Stimulated activated CD8-positive, alpha-beta memory T cell treated with anti-CD3 and anti-CD28 coated beads, Interleukin-12 subunit alpha, Interleukin-12 subunit beta, amount 100 ng/mL, for 24 hours (primary cell): ENCODE data around the gene GTF2I.
"Not testable (repeated sequence)": the region's sequence is repeated elsewhere in the genome, so short reads cannot be mapped to it uniquely, and the experiment has no call there.

Experiments
- DNase-seq: peaks from one replicate; pipeline ENCODE4 v3.0.0-alpha.2; 2020; ENCODE audit errors: extremely low read depth

GTF2I gene

DNA sequence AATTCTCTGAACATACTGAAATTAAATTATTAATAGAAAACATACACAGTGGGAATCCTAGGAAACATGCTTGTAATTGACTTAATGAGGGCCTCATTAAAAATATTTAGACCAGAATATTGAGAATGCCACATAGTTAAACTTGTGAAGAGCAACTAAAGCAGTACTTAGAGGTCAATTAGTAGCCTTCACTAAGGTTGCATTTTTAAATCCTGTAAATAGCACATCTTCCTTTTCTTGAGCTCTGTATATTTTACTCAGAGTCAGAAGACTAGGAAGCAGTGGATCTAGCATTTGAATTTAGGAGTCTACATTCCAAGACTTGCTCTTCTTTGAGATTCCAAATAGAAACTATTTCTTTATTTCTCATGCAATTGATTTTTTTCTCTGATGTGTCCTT is 56.0 kb downstream of the GTF2I start:
- DNase-seq, result no peak

DNA sequence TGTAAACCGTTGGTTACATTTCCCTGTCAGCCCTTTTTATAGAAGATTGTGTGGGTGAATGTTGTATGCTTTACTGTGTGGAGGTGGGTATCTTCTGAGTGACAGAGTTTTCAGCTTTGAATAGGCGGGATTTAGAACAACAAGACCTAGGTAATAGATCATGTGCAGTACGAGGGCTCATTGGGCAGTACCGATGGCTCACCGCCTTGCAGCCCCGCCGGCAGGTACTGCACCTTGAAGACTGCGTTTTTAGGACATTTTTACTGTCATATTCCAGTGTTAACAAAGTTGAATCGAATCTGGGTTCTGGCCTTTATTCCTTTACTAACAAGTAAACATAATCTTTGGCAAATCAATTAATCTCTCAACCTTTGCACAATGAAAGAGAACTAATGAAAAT is 60.4 kb downstream of the GTF2I start:
- no peak for DNase-seq

DNA sequence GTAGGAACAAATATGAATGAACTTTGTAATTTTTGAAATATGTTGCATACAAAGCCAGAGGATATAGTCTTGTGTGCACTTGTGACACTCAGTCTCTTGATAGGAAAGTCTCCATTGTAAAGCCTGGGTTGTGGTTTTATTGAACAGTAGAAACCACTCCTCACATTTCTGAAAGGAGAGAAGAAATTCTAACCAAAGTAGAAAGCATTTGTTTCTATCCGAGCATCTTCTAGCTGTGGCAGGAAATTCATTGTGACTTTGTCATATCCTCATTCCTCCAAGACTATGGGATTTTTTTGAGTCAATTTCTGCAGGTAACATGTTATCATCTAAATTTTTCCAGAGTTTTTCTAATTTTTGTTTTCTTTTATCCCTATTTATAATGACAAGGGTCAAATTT is 60.8 kb downstream of the GTF2I start:
- no peak for DNase-seq

DNA sequence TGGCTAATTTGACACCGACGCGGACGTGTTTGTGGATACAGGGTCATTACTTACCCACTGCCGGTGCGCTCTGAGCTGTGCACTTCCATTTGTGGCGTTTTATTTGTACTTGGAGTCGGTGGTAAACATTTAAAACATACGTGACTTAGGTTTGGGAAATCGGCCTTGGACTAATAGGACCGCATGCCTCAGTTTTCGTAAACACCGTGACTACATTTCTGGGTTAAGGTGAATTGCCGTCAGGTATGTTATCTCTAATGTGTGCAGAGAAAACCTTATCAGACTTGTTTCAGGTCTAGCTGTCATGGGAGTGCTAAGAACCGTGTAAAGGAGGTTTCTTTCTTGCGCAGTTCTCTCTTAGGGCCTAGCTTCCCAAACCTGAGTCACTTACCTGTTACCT is 64.6 kb downstream of the GTF2I start:
- no peak for DNase-seq

DNA sequence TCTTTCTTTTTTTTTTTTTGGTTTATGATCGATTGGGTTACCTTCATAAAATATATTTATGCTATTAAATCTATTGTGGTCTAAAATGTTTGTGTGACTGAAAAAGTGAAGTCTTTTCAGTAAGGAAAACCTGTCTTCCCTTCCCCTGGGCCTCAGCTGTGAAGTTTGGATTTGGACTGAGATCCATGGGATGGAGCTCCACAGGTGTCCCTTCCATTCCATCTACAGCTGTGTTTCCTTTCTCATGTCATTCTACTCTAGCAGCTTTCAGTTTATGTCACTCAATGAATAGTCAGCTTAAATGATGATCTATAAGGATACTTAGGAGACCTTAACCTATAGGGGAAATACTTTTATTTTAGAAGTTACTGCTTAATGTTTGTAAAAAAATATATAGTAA is 68.3 kb downstream of the GTF2I start:
- no peak for DNase-seq

DNA sequence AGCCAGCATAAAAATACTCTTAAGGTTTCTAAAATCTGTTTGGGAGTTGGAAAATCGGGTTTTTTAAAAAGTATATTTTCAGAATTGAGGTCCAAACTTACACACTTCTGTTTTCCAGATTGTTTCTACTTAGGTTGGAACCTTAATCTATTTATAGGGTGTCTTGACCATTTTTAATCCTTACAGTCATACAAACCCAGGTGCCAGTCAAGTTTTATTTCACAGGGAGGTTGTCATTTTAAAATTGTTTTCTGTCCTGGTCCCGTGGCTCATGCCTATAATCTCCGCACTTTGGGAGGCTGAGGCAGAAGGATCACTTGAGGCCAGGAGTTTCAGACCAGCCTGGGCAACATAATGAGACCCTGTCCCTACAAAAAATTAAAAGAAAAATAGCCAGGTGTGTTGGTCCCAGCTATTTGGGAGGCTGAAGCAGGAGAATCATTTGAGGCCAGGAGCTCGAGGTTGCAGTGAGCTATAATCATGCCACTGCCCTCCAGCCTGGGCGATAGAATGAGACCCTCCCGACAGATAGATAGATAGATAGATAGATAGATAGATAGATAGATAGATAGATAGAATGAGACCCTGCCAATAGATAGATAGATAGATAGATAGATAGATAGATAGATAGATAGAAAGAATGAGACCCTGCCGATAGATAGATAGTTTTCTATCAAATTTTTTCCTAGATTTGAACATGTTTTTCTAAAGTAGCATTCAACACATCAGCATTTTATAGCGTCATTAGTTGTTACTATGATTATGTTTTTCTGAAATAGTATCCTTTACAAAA is 69.0 kb downstream of the GTF2I start:
- no peak for DNase-seq

DNA sequence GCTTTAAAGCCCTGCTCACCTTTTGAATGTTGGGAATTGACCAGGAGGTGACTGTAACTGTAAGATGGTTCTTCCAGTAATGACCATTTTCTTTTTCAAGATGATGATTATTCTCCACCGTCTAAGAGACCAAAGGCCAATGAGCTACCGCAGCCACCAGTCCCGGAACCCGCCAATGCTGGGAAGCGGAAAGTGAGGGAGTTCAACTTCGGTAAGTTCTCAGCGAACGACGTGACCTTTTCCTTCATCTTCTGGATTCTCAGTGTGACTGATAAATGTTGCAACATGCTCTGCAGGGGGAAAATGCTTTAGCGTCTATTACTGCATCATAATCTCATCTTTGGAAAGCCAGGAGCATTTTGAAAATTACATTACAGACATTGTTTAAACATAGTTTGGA is 71.2 kb downstream of the GTF2I start:
- not testable (repeated sequence) for DNase-seq

DNA sequence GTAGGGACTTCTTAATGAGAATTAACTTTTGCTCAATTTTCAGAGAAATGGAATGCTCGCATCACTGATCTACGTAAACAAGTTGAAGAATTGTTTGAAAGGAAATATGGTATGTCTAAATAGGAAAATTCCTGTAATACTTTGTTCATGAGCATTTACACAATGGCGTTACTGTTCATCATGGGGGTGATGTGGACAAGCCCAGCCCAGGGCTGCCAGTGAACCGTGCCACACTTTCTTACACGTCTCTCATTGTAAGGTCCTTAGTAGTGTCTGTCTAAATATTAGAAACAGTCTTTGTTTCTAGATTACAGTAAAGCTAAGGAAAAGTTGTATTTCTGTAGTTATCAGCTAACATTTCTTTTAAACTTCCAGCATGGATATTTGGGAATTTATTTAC is 72.7 kb downstream of the GTF2I start:
- DNase-seq, result not testable (repeated sequence)

DNA sequence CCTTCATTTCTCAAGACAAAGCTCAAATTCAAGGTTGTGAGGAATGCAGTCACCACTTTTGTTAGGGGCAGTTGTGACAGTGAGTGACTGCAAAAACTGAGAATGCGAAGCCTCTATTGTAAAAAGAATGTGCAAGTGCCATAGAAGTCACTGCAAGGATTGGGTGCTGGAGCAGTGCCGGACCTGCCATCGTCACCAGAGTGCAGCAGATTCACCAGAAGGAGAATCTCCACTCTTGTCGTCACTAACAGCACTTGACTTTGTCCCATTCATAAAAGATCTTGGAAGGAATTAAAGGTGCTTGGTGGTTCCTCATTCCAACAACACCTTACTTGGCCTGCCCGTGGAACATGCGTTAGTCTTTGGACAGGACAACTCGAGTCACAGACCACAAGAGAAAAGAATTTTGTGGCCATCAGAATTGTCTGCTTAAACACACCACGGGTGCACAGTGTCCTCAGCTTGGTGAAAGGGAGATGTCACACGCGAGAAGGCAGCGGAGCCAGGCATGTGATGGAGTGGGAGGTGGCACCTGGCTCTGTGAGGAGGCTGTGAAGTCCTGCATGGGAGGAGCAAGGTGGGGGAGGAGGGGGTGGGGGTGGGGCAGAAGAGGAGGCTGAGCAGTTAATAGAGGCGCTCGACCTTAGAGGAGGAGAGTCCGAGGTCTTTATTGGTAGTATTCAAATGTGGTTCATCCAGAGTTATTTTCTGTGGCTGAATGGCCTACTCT is 82.6 kb downstream of the GTF2I start:
- not testable (repeated sequence) for DNase-seq

DNA sequence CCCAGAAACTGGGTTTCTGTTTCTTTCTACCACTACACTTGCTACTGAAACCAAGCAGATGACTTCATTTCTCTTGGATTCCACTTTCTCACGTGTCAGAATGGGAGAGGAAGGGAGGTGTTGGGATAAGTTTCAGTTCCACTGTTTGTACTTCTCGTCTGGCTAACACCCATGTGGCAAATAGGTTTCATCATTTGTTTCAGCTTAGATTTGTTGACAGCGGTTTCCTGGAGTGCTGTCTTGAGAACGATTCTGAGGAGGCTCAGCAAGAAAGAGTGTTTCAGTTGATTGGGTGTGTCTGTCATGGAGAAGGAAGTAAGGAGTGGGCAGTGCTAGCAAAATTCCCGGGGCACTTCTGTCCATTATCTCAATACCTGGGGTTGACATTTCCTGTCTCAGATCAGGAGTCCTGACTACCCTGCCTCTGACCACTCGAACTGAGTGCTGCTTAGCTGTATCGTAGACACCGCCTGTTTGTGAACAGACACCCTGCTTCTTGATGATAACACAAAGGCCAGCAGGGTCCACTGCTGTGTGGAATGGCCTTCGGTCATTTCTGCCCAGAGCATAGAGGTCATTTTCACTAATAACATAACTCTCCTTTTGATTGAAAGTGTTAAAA is 86.5 kb downstream of the GTF2I start:
- DNase-seq, result not testable (repeated sequence)

DNA sequence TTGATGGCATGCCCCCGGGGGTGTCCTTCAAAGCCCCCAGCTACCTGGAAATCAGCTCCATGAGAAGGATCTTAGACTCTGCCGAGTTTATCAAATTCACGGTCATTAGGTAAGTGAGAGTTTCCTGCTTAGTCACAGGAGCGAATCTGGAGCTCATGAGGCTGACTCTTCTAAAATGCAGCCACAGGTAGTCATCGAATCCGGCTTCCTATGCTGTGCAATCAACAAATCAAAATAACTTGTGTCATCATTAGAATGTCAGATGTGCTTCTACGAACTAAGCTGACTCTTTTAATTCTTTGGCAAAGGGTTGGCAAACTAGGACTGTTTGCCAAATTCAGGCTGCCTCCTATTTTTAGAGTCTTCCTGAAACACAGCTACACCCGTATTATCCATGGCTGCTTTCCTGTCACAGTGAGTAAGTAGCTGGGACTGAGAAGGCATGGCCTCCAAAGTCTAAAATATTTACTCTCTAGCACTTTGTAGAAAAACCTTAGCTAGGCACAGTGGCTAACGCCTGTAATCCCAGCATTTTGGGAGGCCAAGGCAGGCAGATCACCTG is 96.5 kb downstream of the GTF2I start:
- DNase-seq, result not testable (repeated sequence)

DNA sequence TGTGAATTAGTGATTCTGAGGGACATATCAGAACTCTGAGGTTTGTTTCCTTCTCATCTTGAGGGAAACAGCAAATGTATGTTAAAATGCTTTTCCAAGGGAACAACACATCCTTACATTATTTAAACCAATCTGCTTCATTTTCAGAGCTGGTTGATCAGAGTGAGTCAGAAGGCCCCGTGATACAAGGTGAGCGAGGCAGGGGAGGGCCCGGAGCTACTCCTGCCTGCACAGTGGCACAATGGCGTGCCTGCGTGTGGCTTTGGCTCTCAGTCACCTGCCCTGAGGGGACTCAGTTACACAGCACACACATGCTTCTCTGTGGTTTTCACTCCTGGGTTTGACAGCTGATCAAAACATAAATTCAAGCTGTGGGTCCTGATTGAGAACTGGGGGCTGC is 99.2 kb downstream of the GTF2I start:
- DNase-seq, result not testable (repeated sequence)

DNA sequence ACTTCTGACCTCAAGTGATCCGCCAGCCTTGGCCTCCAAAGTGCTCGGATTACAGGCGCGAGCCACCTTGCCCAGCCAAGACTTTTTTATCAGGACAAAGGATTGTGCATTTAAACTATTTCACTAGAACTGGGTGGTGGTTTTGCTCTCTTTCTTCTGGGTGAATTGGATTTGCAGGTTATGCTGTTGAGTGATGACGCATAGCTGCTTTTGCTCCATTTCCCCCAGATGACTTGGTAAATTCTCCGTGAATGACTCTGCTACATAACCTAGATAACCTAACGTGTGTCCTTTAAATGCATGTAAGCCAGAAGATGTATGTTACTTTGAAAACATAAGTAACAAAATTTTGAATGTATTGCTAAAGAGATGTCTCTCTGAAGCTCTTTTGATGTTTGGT is 100.8 kb downstream of the GTF2I start:
- DNase-seq, result not testable (repeated sequence)

DNA sequence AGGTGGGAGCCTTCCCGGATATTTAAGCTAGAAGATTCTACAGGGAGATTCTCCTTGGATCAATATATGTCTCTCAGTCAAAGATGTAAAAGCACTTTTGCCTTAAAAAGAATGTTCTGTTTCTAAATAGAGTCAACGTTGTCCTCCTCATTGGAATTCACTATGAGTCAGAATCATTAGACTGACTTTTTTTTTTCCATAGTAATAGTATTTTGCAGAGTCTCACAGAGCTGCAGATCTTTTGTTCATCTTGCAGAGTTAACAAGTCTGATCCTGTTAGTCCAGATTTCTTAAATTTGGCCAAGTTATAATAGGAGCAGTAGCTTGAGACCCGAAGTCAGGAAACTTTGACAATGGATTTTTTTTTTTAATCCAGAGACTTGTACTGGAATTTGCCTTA is 101.5 kb downstream of the GTF2I start:
- not testable (repeated sequence) for DNase-seq

DNA sequence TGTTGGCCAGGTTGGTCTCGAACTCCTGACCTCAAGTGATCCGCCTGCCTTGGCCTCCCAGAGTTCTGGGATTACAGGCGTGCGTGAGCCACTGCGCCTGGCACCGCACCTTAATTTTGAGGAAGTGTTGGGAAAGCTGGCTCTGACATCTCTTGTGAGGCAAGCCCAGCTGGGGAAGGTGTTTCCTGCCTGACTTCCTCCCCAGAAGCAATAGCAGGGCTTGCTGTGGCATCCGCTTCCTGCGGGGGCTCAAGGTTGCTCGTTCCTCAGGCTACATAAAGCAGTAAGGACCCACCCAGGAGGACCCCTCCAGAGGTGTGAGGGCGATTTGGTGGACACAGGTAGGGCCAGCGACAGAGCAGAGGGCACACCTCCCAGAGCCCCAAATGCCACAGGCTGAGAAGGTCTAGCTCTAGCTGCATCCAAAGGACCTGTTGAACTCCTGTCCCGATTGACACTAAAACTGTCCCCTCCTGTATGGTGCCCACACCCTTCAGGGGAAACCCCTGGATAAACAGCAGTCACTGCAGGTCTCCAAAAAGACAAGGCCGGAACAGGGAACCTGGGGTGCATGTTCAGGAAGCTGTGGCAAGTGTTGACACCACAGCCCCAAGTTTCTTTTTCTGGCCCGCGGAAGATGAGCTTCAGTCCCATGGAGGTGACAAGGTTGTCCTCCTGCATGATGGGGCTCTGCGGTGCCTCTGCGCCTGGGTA is 107.8 kb downstream of the GTF2I start:
- not testable (repeated sequence) for DNase-seq

DNA sequence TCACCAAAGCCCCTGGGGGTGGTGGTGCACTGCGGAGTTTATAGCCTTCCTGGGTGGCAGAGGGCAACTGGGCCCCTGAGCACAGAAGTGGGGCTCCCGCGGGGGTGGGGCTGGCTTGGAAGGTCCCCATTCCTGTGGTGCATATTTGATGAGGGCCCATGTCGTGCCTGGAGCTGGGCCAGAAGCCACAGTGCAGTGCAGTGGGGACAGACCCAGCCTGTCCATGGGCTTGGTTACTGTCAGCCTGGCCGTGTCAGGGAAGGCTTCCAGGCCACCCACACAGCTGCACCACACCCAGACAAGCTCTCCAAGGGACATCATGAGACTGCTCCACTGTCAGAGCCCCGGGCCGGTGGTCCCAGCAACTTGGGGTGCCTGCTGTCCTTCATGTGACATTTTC is 109.0 kb downstream of the GTF2I start:
- not testable (repeated sequence) for DNase-seq

DNA sequence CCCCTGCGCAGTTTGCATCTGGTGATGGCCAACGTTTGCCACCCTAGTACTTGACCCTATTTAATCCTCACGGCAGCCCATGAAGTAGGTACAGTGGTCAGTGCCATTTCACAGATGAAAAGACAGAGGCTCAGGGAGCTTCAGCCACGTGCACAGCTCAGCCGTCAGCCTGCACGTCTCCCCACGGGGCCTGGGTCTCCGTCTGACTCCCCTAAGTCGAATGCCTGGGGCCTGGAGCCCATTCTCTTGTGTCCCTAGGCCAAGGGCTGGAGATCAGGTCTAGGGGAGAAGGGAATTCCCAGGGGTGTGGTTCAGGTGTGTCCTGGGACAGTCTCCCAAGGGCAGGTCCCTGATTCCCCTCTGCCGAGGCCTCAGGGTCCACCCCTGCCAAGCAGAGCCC is 109.5 kb downstream of the GTF2I start:
- not testable (repeated sequence) for DNase-seq

DNA sequence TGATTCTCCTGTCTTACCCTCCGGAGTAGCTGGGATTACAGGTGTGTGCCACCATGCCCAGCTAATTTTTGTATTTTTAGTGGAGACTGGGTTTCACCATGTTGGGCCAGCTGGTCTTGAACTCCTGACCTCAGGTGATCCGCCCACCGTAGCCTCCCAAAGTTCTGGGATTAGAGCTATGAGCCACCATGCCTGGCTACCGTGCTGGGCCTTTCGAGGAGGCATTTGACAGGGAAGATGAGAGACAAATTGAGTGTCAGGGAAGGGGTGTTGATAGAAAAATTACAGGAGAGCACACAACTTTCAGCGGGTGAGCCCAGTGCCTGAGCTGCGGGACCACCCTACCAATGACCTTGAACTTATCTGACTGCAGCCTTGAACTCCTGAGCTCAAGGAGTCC is 112.5 kb downstream of the GTF2I start:
- DNase-seq, result not testable (repeated sequence)

DNA sequence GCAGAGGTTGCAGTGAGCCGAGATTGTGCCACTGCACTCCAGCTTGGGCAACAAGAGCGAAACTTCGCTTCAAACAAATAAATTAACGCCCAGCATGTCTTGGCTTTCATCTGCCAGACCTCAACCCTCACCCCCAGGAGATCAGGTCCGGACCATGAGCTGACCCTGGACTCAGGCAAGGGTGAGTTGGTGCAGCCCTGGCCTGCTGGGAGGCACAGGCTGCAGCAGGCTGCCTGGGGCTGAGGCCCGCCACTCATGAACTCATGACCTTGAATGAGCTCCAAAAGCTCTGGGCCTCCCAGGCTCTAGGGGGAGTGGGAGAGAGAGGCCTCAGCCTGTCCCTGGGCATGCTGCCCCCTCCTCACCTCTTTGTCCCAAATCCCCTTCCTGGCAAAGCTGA is 114.6 kb downstream of the GTF2I start:
- not testable (repeated sequence) for DNase-seq

DNA sequence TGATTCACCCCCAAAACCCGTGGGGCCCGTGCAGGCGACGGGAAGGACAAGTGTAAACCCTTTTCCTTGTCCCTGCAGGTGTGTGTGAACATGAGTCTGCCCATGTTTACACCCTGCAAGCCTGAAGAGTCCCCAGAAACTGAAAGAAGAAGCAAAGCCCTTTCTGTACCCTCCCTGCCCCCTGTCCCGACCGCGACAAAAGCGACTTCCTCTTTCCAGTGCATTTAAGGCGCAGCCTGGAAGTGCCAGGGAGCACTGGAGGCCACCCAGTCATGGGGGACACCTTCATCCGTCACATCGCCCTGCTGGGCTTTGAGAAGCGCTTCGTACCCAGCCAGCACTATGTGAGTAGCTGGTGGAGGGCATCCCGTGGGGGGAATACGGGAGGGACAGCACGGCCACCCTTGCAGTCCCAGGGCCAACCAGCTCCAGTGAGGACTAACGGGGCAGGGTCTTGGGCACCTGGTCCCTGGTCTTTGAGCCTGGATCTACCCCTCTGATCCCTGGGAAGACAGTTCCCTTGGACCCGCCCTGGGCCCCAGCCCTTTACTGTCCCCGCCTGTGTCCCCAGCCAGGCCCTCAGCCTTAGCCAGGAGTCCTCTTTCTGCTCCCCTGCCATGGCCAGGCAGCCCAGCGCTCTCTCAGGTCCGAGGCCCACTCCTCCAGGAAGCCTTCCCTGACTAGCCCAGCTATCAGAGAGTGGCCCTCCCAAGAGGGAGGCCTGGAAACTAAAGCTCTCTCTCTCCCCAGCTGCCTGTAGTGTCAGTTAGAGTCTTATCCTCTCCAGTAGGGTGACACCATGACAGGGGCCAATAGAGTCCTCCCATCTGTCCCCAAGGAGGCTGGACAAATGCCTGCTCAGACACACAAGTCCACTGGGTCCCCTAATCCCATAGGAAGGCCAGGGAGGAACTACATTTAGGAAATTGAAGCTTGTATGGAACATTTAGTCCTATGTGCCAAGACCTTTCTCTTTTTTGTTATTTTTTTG is 116.5 kb downstream of the GTF2I start, which contains the start of gene NCF1:
Gene NCF1, plus strand, starts transcription at position 252 of the 991 bp plus-strand sequence. Its CDS starts 21 bp downstream, at position 273.
- not testable (repeated sequence) for DNase-seq
